MCF 10A (cell line): ENCODE data around the gene OR8B3. TPM values are rescaled to one million over a fixed set of nuclear protein-coding genes. Genes with fewer than 3 reads are reported as not detected.

ENCODE experiments used
- BruUV-seq: library from RNA; stranded (reverse); fragments of 400-500 nt; replicated peaks from 2 replicates; lab custom pipeline; 2021; lab: Mats Ljungman, UMichigan
- CTCF ChIA-PET: fragments of 300-600 bp; sonication (Branson Sonifier 250); formaldehyde crosslinking; extraction: SDS; loops from one replicate; lab custom pipeline; 2021; ENCODE audit warnings: antibody characterized with exemption, inconsistent platforms; lab: Yijun Ruan, JAX
- POLR2A ChIA-PET: fragments of 300-600, 350-650 bp; sonication (Branson Sonifier 250); formaldehyde crosslinking; extraction: SDS; loops from one replicate; lab custom pipeline; 2020; ENCODE audit warnings: antibody characterized with exemption, inconsistent platforms; lab: Yijun Ruan, JAX
- DNase-seq: peaks from one replicate; pipeline ENCODE4 v3.0.0-alpha.2; 2018; ENCODE audit not compliant: unreplicated experiment
- H3K27ac Mint-ChIP-seq: one replicate; pipeline ENCODE4 v1.8.0; 2022; ENCODE audit warnings: mild to moderate bottlenecking, low read depth, mixed read lengths; ENCODE audit not compliant: unreplicated experiment
- H3K27me3 Mint-ChIP-seq: one replicate; pipeline ENCODE4 v1.8.0; 2022; ENCODE audit warnings: mixed read lengths; ENCODE audit not compliant: insufficient read depth, unreplicated experiment
- H3K36me3 Mint-ChIP-seq: one replicate; pipeline ENCODE4 v1.8.0; 2022; ENCODE audit warnings: mild to moderate bottlenecking, moderate library complexity, mixed read lengths; ENCODE audit not compliant: insufficient read depth, unreplicated experiment
- H3K4me1 Mint-ChIP-seq: one replicate; pipeline ENCODE4 v1.8.0; 2022; ENCODE audit warnings: mixed read lengths; ENCODE audit not compliant: insufficient read depth, unreplicated experiment
- H3K4me3 Mint-ChIP-seq: one replicate; pipeline ENCODE4 v1.8.0; 2022; ENCODE audit warnings: mild to moderate bottlenecking, moderate library complexity, mixed read lengths; ENCODE audit not compliant: unreplicated experiment
- H3K9me3 Mint-ChIP-seq: one replicate; pipeline ENCODE4 v1.8.0; 2022; ENCODE audit warnings: mixed read lengths; ENCODE audit not compliant: unreplicated experiment
- intact Hi-C: fragments of 100-400 bp; cut with micrococcal nuclease; formaldehyde crosslinking; loops from 2 replicates; pipeline ENCODE4 v1.14.1; 2022
- total RNA-seq: library from RNA; stranded (reverse); gene quantifications from 2 replicates; pipeline ENCODE4 v1.2.3, GENCODE V29; 2022
- TF ChIP-seq, protein P1 (sequence below): fragments of 200-600 bp; IDR thresholded peaks from one replicate; pipeline ENCODE4 v1.8.0; 2022; ENCODE audit warnings: antibody characterized with exemption, mild to moderate bottlenecking; ENCODE audit not compliant: unreplicated experiment

The OR8B3 gene
- total RNA-seq, 1 experiment from 2014 or later = not detected

GRCh38 chr11:124434699-124435098, 35.9 kb upstream of the OR8B3 start:
- Mint-ChIP-seq H3K4me3 (no peak overlapping the region), H3K9me3 (peaks cover 3% of the 10 kb centered on the region), H3K36me3 (no peaks in the 10 kb centered on the region), H3K27me3 (peaks cover 90% of the 10 kb centered on the region), H3K27ac (no peak overlapping the region), H3K4me1 (no peaks in the 10 kb centered on the region)
- BruUV-seq = no TSS peak
- DNase-seq = no peak
- ChIA-PET POLR2A (no interaction called here), CTCF (interaction anchor here (1.5 kb wide), 1 partner anchor 33 kb away, joined by 4 read pairs; no protein-coding TSS in a partner anchor)
- intact Hi-C loops = no loop called here
- TF ChIP-seq, protein P1, sequence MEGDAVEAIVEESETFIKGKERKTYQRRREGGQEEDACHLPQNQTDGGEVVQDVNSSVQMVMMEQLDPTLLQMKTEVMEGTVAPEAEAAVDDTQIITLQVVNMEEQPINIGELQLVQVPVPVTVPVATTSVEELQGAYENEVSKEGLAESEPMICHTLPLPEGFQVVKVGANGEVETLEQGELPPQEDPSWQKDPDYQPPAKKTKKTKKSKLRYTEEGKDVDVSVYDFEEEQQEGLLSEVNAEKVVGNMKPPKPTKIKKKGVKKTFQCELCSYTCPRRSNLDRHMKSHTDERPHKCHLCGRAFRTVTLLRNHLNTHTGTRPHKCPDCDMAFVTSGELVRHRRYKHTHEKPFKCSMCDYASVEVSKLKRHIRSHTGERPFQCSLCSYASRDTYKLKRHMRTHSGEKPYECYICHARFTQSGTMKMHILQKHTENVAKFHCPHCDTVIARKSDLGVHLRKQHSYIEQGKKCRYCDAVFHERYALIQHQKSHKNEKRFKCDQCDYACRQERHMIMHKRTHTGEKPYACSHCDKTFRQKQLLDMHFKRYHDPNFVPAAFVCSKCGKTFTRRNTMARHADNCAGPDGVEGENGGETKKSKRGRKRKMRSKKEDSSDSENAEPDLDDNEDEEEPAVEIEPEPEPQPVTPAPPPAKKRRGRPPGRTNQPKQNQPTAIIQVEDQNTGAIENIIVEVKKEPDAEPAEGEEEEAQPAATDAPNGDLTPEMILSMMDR = no peak

- intact Hi-C loops = no loop called here
- Mint-ChIP-seq H3K27me3 (peaks cover 62% of the 10 kb centered on the region), H3K27ac (no peak overlapping the region), H3K9me3 (peaks cover 8% of the 10 kb centered on the region), H3K4me1 (no peaks in the 10 kb centered on the region), H3K4me3 (no peak overlapping the region), H3K36me3 (no peaks in the 10 kb centered on the region)
- CTCF ChIA-PET = interaction anchor here (0.6 to 1.4 kb wide), 6 partner anchors 14 to 710 kb away, joined by 3 to 8 read pairs (median 3); no protein-coding TSS in a partner anchor
- POLR2A ChIA-PET = interaction anchor here (0.8 kb wide), 1 partner anchor 12 kb away, joined by 4 read pairs; no protein-coding TSS in a partner anchor
- TF ChIP-seq, protein P1 = no peak
- no peak for DNase-seq
- no TSS peak for BruUV-seq
Measured at GRCh38 chr11:124429599-124429998, 30.8 kb upstream of the OR8B3 start.

DNA sequence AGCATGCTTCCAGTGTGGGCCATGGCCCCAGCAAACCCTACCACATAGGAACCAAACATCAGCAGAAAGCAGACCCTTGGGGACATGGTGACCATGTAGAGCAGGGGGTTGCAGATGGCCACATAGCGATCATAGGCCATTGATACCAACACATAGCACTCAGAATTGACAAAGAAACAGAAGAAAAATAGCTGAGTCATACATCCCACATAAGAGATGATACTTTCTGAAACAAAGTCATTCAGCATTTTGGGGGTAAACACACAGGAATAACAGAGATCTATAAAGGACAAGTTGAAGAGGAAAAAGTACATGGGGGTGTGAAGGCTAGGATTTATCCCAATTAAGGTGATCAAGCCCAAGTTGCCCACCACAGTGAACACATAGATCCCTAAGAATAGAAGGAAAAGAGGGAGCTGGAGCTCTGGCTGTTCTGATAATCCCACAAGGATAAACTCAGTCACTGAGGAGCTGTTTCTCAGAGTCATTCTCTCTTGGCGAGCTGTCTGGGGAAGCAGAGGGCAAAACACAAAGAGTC, 25.6 kb upstream of the OR8B3 start, which contains the start of gene OR8B4:
TSS of gene OR8B4 (minus strand) at position 488 of the 538 bp plus-strand sequence. CDS start at position 488, 0 bp downstream.
- ChIA-PET POLR2A (no interaction called here), CTCF (interaction anchor here (1.0 to 1.4 kb wide), 3 partner anchors 9 to 161 kb away, joined by 3 to 5 read pairs (median 4); no protein-coding TSS in a partner anchor)
- Mint-ChIP-seq H3K4me1 (no peaks in the 10 kb centered on the region), H3K27me3 (peaks cover 61% of the 10 kb centered on the region), H3K4me3 (no peak within 1 kb of the TSS), H3K9me3 (peaks cover 3% of the 10 kb centered on the region), H3K27ac (no peak within 1 kb of the TSS), H3K36me3 (no peaks in the 10 kb centered on the region)
- DNase-seq = no peak
- no TSS peak for BruUV-seq
- TF ChIP-seq, protein P1 = no peak
- intact Hi-C loops = no loop called here

- no peak for DNase-seq
- no peaks in the 10 kb centered on the region for H3K4me1 Mint-ChIP-seq
- H3K27ac Mint-ChIP-seq = no peak overlapping the region
- ChIA-PET POLR2A (no interaction called here), CTCF (interaction anchor here (1.1 to 1.3 kb wide), 2 partner anchors 9 to 19 kb away, joined by 4 to 5 read pairs; no protein-coding TSS in a partner anchor)
- peaks cover 75% of the 10 kb centered on the region for H3K27me3 Mint-ChIP-seq
- TF ChIP-seq, protein P1 = no peak
- no peak overlapping the region for H3K4me3 Mint-ChIP-seq
- H3K36me3 Mint-ChIP-seq = no peaks in the 10 kb centered on the region
- H3K9me3 Mint-ChIP-seq = no peaks in the 10 kb centered on the region
- BruUV-seq = no TSS peak
- intact Hi-C loops = no loop called here
Measured at GRCh38 chr11:124421043-124421442, 22.2 kb upstream of the OR8B3 start.
